Pancreas (tissue), 10 donors: Measurements from ENCODE around the gene OXSR1. TPM values are rescaled to one million over a fixed set of nuclear protein-coding genes. Genes with fewer than 3 reads are reported as not detected.

Experiments
- ATAC-seq, 4 donors: fragments of 200-7000 bp; cut with Tn5 transposase; one replicate each; pipeline versions ENCODE4 v1.8.0 to v1.9.1; 2020; ENCODE audit warnings: mild to moderate bottlenecking in 4 of 4, moderate library complexity in 4 of 4
- DNase-seq, 6 donors: peaks; one replicate each; pipeline ENCODE4 v3.0.0-alpha.2; 2020
- FAIRE-seq: peaks from 2 replicates; lab custom pipeline; 2012; peaks lifted over from hg19 to GRCh38; lab: Jason Lieb, UNC
- H3K27ac ChIP-seq, 4 donors: fragments of 200-600 bp; sonication (generic); 1 replicate in 3 of 4; 2 replicates in 1 of 4; pipeline versions ENCODE4 v1.5.0 to v1.8.0; 2020
- H3K27me3 ChIP-seq, 4 donors: fragments of 200-600 bp; one replicate each; pipeline ENCODE4 v1.8.0; 2021
- H3K36me3 ChIP-seq, 3 donors: fragments of 200-600 bp; sonication (generic) in 1 of 3; one replicate each; pipeline versions ENCODE4 v1.5.0 to v1.8.0; 2020 to 2021
- H3K4me1 ChIP-seq, 3 donors: fragments of 200-600 bp; one replicate each; pipeline ENCODE4 v1.8.0; 2021
- H3K4me3 ChIP-seq, 4 donors: fragments of 200-600 bp; sonication (generic) in 2 of 4; one replicate each; pipeline versions ENCODE4 v1.5.0 to v1.8.0; 2020 to 2021
- H3K9me3 ChIP-seq, 4 donors: fragments of 200-600 bp; one replicate each; pipeline ENCODE4 v1.8.0; 2021
- WGBS, 2 donors: extraction: QIAGEN DNeasy Blood & Tissue Kit; methylation state at CpG; one replicate each; pipeline ENCODE4 v1.1.7; 2013; 5-methylcytosine and 5-hydroxymethylcytosine counted together
- intact Hi-C, 3 donors: fragments of 100-400 bp; cut with DNase I; formaldehyde crosslinking; loops; one replicate each; pipeline versions ENCODE4 v1.11.1 to v1.14.2; 2022
- polyA plus RNA-seq, 2 donors: library from polyadenylated mRNA; stranded (reverse); fragments of 200-250 nt; gene quantifications; one replicate each; pipeline ENCODE4 v1.2.3, GENCODE V29; 2013
- total RNA-seq, 6 donors: library from RNA; stranded (reverse); fragmentation: NEBNext Ultra II Directional in 4 of 6; extraction: Animal tissue kit (Norgen Biotek cat#: 25700) in 4 of 6; gene quantifications; one replicate each; pipeline versions ENCODE4 v1.2.1 to v1.2.4, GENCODE V29; 2021 to 2023
- TF ChIP-seq, protein P1 (sequence below), 4 donors: fragments of 200-600 bp; sonication (generic) in 3 of 4; IDR thresholded peaks; one replicate each; pipeline versions ENCODE4 v1.5.0 to v1.8.0; 2021; ENCODE audit warnings: antibody characterized with exemption in 4 of 4
- donor health status: healthy with polysubstance abuse.
- donor health status: DM: no; HTN: no; CAD: no; lungs with moderate emphysema.
- donor health status: DM: no; HTN: no; CAD: no.
- donor health status: control.
- donor health status: control.
- donor health status: Bipolar disorder and iron deficiency.
- donor health status: DM: yes; HTN: yes; CAD: no.
- donor health status: DM: no; HTN: no; CAD: no.
- donor health status: DM: no; HTN: no; CAD: no.
- donor health status: DM: yes; HTN: yes; CAD: no.

Gene OXSR1
- total and polyA plus RNA-seq, 8 donors, result 6.3 to 16.0 (median 10.4) TPM

DNA sequence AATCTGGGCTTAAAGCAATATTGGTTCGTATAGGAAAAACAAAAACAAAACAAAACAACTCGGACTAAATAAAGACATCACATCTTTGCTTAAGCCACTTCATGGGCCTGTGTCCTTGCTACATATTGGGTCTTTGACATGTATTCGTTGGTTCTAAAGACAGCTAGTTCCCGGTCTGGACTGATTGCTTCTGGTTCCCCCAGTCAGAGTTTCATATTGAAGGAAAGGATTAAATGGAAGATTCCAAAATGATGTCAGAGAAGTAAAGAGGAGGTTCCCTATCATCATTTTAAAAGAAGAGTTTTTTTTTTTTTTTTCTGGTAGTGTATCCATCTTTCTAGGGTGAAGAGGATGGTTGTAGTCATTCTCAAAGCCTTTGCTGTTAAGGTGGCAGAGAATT lies 2.3 kb downstream of the OXSR1 start:
- WGBS, 2 donors, result 77 to 81% methylated on average over 4 of the region's 4 CpGs
- FAIRE-seq (no peak), DNase-seq (no peak), ATAC-seq (no peak)
- no peak overlapping the region for H3K27ac ChIP-seq
- intact Hi-C loops, result no loop called here
- no peaks in the 10 kb centered on the region for H3K36me3 ChIP-seq
- H3K4me1 ChIP-seq, result peaks cover 0 to 18% (median 10%) of the 10 kb centered on the region in 3 donors
- no peaks in the 10 kb centered on the region for H3K9me3 ChIP-seq
- TF ChIP-seq, protein P1, sequence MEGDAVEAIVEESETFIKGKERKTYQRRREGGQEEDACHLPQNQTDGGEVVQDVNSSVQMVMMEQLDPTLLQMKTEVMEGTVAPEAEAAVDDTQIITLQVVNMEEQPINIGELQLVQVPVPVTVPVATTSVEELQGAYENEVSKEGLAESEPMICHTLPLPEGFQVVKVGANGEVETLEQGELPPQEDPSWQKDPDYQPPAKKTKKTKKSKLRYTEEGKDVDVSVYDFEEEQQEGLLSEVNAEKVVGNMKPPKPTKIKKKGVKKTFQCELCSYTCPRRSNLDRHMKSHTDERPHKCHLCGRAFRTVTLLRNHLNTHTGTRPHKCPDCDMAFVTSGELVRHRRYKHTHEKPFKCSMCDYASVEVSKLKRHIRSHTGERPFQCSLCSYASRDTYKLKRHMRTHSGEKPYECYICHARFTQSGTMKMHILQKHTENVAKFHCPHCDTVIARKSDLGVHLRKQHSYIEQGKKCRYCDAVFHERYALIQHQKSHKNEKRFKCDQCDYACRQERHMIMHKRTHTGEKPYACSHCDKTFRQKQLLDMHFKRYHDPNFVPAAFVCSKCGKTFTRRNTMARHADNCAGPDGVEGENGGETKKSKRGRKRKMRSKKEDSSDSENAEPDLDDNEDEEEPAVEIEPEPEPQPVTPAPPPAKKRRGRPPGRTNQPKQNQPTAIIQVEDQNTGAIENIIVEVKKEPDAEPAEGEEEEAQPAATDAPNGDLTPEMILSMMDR (IDR thresholded peaks at IDR 0.05), result no peak
- H3K27me3 ChIP-seq, result no peaks in the 10 kb centered on the region
- no peak overlapping the region for H3K4me3 ChIP-seq

DNA sequence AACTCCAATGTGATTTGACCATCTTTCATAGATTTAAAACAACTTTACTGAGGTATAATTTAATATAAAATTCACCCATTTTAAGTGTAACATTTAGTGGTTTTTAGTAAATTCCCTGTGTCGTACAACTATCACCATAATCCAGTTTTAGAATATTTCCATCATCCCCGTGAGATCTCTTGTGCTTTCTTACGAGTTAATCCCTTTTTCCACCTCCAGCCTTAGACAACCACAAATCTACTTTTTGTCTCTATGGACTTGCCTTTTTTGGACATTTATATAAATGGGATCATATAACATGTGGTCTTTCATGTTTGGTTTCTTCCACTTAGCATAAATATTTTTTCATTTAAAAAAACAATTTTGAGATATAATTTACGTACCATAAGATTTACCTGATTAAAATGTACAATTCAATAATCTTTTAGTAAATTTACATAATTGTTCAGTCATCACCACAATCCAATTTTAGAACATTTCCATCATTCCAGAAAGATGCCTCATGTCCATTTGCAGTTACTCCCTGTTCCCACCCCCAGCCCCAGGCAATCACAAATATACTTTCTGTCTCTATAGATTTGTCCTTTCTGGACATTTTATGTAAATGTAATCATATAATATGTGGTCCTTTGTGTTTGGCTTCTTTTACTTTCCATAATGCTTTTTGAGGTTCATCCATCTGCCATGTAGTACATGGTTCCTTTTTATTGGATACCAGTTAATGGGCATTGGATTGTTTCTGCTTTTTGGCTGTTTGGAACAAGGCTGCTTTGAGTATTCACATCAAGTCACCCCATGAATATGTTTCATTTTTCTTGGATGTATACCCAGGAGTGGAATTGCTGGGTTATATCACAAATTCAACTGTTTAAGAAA lies 3.1 kb downstream of the OXSR1 start:
- TF ChIP-seq, protein P1 (IDR thresholded peaks at IDR 0.05), result no peak
- intact Hi-C loops, result no loop called here
- no peaks in the 10 kb centered on the region for H3K36me3 ChIP-seq
- ATAC-seq (no peak), DNase-seq (no peak), FAIRE-seq (no peak)
- no peaks in the 10 kb centered on the region for H3K27me3 ChIP-seq
- peaks cover 4 to 26% (median 10%) of the 10 kb centered on the region in 3 donors for H3K4me1 ChIP-seq
- WGBS, 2 donors, result 92 to 94% methylated on average over 4 of the region's 4 CpGs
- no peak overlapping the region for H3K27ac ChIP-seq
- H3K4me3 ChIP-seq, result no peak overlapping the region
- H3K9me3 ChIP-seq, result no peaks in the 10 kb centered on the region

DNA sequence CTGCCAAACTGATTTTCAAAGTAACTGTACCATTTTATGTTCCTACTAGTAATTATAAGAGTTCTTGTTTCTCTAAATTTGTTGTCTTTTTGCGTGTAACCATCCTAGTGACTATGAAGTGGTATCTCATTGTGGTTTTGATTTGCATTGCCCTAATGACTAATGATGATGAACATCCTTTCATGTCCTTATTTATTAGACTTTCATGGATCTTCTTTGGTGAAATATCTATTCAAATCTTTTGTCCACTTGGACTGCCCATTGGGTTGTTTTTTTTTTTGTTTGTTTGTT lies 3.6 kb downstream of the OXSR1 start:
- H3K36me3 ChIP-seq, result no peaks in the 10 kb centered on the region
- ATAC-seq (no peak), FAIRE-seq (no peak), DNase-seq (no peak)
- peaks cover 5 to 30% (median 10%) of the 10 kb centered on the region in 3 donors for H3K4me1 ChIP-seq
- 69 to 91% methylated on average over 1 of the region's 1 CpG for WGBS, 2 donors
- H3K9me3 ChIP-seq, result no peaks in the 10 kb centered on the region
- H3K4me3 ChIP-seq, result no peak overlapping the region
- H3K27ac ChIP-seq, result no peak overlapping the region
- intact Hi-C loops, result no loop called here
- TF ChIP-seq, protein P1 (IDR thresholded peaks at IDR 0.05), result no peak
- no peaks in the 10 kb centered on the region for H3K27me3 ChIP-seq

DNA sequence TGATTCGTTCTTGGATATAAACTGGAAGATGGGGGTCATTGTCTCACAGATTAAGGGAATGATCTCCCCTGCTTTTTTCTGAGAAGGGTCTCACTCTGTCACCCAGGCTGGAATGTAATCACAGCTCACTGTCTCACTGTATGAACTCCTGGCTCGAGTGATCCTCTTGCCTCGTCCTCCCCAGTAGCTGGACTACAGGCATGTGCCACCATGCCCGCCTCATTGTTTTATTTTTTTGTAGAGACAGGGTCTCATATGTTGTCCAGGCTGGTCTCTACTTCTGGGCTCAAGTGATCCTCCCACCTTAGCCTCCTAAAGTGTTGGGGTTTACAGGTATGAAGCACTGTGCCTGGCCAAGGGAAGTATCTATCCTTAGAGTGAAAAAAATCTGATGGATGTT lies 5.4 kb downstream of the OXSR1 start:
- Histone ChIP-seq H3K27me3 (no peaks in the 10 kb centered on the region), H3K9me3 (no peaks in the 10 kb centered on the region), H3K27ac (no peak overlapping the region), H3K36me3 (no peaks in the 10 kb centered on the region), H3K4me3 (no peak overlapping the region), H3K4me1 (peaks cover 5 to 30% (median 7%) of the 10 kb centered on the region in 3 donors)
- DNase-seq (no peak), ATAC-seq (no peak), FAIRE-seq (no peak)
- TF ChIP-seq, protein P1 (IDR thresholded peaks at IDR 0.05), result no peak
- WGBS, 2 donors, result 87 to 88% methylated on average over 4 of the region's 4 CpGs
- intact Hi-C loops, result no loop called here

DNA sequence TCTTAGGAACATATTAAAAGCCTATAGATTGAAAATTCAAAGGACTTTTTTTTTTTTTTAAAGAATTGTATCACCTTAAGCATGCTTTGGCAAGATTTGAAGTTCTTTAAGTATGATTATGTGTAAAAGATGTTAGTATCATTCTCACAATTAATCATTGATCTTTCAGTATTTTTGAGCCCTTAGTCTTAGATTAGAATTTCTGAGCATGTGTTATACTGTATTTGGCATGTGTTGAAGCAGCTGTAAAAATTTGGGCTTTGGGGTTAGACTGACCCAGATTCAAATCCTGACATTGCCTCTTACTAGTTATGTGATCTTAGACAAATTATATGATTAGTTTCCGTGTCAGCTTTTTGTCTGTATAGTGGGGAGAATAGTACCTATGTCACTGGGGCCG lies 6.3 kb downstream of the OXSR1 start:
- ATAC-seq, result no peak
- Histone ChIP-seq H3K27ac (no peak overlapping the region), H3K27me3 (no peaks in the 10 kb centered on the region), H3K4me1 (peaks cover 5 to 26% (median 7%) of the 10 kb centered on the region in 3 donors), H3K4me3 (no peak overlapping the region), H3K36me3 (no peaks in the 10 kb centered on the region), H3K9me3 (no peaks in the 10 kb centered on the region)
- DNase-seq, result no peak
- 89% methylated on average over 2 of the region's 2 CpGs for WGBS, 2 donors
- FAIRE-seq, result no peak
- TF ChIP-seq, protein P1 (IDR thresholded peaks at IDR 0.05), result no peak
- intact Hi-C loops, result no loop called here
